Measurements from ENCODE around the gene TMEM114.

DNA sequence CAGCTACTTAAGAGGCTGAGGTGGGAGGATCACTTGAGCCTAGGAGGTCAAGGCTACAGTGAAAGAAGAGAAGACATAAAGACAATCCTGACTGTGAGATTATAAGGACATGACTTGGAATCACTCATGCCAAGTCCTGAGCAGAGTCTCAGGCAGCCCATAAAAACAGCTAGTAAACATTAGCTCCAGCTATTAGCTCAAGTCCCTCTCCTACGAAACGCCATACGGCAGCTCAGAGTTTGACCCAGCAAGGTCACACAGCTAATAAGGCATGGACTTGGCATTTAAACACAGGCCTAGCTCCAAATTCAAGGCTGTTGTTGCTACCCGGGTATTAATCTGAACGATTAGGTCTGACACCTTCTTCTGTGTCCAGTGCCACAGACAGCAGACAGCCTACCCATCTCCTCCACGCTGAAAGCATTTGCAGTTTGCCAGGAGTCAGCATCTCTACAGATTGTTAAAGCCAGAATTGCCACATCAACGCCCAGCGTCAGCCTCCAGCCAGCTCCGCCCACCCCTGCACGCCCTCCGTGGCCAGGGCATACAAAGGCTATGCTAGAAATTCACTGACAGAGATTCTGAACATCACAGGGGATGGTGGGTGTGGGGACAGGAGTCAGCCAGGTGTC is 9.9 kb upstream of the TMEM114 start:
- TF ChIP-seq FOXP2 (optimal IDR thresholded peaks at IDR 0.05; ENCODE audit: control extremely low read depth, extremely low read length, insufficient read depth) (no peak), POLR2AphosphoS5 (IDR thresholded peaks at IDR 0.05; ENCODE audit: borderline replicate concordance, low read depth, low read length) (no peak), EZH2 (IDR thresholded peaks at IDR 0.05) (no peak)
